NOMO-1 treated with DMSO at 0.1 percent for 48 hours (cell line): Measurements from ENCODE around the gene RABEP2.
"Not testable (repeated sequence)": the region's sequence is repeated elsewhere in the genome, so short reads cannot be mapped to it uniquely, and the experiment has no call there.

Experiments
- DNase-seq: peaks from one replicate; lab custom pipeline; 2025; ENCODE audit not compliant: unreplicated experiment; lab: John Stamatoyannopoulos, UW

The RABEP2 gene

DNA sequence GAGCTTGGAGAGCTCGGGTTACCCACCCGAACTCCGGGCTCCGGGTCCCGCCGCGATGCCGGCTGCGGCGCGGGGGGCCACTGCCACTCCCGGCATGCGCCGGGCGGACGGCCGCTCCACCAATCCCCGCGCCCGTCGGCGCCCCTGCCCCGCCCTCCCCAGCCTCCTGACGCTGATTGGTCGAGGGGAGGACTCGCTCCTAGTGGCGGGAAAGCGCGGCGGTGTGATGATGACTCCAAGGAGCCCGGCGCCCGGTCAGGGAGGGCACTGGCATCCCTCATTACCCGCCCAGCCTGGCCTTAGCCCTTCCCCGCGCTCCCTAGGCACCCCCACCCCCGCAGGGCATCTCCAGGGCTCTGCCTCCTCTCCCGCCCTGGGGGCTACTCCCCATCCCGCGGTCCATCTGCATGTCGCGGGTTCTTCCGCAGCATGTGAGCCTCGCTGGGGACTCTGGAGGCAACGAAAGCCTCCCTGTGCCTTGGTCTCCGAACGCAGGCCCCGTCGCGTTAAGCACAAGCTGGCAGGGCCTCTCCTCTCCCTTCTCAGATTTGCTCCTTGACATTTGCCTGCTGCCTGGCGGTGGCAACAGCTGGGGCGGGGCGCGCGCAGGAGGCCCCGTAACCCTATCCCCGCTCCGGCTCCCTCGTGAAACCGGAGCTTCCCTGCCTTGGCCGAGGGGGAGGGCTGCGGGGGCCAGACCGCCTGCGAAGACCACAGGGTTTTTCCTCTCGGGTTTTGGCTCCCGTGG is 45.0 kb downstream of the RABEP2 start:
- peak; percentile 81 for DNase-seq

GRCh38 chr16:28879261-28879840 is 45.7 kb downstream of the RABEP2 start:
- DNase-seq: no peak

GRCh38 chr16:28878083-28878926 is 46.7 kb downstream of the RABEP2 start, which contains the start of gene ATP2A1:
Gene ATP2A1, plus strand, starts transcription at chr16:28878488. Its CDS starts 184 bp downstream, at chr16:28878672.
- DNase-seq: no peak

- no peak for DNase-seq
Observed at GRCh38 chr16:28877655-28878000, 47.4 kb downstream of the RABEP2 start.

GRCh38 chr16:28876973-28877654 is 47.9 kb downstream of the RABEP2 start:
- no peak for DNase-seq

DNA sequence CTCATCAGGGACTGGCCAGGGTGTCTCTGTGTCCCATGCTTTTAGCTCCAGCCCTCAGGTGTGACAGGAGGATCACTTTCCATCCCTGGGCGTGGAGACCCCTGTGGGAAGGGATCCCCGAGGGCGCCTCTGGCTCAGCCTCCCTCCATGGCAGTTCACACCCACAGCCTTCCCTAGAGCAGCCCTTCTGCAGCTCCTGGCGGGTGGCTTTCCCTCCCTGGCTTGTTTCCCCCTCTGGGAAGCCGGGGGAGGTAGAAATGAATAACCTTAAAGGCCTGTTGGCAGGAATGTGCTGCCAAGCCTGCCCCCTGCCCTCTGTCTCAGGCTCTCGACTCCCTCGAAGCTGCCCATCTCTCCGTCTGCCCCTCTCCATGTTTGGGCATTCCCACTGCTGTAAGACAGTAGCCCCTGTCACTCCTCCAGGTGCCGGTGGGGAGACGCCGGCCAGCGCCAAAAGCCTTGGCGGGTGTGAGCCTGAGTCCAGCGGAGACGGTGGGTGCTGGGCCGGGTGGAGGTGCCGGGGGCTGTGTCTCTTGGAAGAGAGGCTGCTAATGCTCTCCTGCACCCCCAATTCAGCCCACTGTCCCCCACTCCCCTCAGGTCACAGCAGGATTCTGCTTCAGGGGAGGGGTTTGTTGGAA is 48.9 kb downstream of the RABEP2 start:
- DNase-seq: no peak

DNA sequence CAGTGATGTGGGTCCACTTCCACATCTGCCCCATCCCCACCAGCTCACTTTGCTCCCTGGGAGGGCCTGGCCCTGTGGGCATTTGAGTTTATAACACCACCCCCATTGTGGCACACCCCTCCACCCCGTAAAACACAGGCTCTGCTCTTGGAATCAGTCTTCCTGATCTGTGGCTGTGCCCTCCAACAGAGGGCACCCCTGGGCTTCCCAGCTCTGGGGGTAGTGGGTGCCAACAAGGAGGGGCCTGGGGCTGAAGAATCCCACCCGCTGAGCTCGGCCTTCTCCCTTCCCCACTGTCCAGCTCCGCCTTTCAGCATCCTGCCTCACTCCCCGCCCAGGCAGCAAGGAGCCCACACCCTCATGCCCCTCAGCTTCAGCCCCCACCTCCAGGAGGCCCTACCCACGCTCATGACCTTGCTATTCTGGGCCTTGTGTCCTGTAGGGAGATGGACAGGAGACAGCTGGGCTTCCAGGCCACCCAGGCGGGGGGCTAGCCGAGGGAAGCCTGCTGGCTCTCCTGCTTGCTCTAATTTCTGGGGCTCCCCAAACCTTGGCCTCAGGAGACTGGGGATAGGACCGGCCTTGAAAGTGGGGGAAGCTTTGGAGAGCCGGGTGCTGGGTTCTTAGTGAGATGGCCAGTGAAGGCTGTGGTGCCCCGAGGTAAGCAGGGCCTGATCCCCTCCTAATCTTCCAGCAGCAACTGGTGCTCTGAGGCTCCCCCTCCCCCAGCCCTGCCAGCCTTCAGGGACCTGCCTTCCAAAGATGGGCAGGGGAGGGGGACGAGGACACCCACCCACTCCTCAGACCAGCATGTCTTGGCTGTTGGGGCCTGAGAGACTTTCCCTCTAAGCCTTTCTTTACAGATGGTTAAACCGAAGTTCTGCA is 49.7 kb downstream of the RABEP2 start:
- DNase-seq: no peak

GRCh38 chr16:28874406-28874805 is 50.6 kb downstream of the RABEP2 start:
- DNase-seq: no peak

DNA sequence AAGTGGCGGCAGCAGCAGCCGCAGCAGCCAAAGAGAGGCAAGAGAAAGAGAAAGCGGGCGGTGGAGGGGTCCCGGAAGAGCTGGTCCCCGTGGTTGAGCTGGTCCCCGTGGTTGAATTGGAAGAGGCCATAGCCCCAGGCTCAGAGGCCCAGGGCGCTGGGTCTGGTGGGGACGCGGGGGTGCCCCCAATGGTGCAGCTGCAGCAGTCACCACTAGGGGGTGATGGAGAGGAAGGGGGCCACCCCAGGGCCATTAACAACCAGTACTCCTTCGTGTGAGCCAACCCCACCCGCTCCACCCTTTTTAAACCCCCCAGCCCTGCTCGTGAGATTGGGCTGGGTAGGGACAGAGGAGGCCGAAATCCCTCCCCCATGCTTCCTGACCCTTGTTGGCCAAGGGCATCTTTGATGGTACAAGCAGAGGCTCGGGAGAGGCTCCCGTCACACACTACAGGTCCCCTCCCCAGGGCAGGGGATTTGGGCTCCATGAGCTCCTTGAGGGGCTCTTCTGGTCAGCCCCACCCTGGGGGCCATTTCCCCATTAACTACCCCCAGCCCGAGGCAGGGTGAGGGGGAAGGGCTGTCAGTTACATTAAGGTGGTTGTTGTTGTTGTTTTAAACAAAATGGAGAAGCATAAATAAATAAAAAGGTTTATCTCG is 51.4 kb downstream of the RABEP2 start:
- DNase-seq: peak; percentile 5

DNA sequence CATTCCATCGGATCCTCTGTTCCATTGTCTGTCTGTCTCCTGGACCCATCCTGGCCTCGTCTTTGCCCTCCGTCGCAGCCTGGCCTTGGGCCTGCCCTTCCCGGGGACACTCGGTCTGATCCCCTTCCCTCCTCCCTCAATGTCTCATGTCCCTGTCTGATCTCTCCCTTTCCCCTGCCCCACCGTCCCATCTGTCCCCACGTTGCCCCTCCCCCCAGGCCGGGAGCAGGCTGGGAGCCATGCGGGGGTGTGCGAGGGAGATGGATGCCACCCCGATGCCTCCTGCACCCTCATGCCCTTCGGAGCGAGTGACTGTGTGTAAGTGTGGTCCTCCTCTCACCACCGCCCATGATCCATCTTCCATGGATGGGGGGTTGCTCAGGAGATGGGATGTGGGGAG is 52.1 kb downstream of the RABEP2 start:
- DNase-seq: no peak

DNA sequence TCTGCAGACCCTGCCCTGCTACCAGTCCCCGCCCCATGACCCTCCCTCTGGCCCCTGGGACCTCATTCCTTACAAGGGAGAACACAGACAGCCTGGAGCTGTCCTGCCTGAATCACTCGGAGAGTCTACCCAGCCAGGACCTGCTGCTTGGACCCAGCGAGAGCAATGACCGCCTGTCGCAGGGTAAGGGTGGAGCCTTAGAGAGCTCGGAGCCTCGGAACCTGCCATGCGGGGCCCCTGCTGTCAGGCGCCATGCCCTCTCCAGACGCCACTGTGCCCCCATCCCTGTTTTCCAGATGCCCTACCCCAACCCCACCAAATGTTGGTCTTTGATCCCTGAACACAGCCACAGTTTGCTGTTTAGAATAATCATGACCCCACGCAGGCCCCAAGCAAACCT is 55.8 kb downstream of the RABEP2 start:
- DNase-seq: no peak

GRCh38 chr16:28867646-28868045 is 57.4 kb downstream of the RABEP2 start:
- DNase-seq: not testable (repeated sequence)

DNA sequence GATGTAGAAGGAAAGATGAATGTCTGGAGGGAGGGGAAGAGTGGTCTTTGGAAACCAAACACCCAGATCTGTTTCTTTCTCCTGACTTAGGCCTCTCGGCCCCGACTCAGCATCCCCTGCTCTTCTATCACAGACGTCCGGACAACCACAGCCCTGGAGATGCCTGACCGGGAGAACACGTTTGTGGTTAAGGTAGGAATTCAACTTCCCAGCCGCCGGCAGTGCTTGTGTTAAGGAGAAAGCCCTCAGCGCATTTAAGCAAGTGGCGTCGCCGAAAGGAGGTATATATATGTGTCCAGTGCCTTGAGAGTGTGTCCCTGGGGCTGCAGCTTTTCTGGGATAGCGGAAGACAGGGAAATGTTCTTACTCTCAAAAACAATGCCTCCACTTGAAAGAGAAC is 57.8 kb downstream of the RABEP2 start:
- DNase-seq: no peak

- no peak for DNase-seq
Observed at GRCh38 chr16:28866454-28866804, 58.6 kb downstream of the RABEP2 start.

DNA sequence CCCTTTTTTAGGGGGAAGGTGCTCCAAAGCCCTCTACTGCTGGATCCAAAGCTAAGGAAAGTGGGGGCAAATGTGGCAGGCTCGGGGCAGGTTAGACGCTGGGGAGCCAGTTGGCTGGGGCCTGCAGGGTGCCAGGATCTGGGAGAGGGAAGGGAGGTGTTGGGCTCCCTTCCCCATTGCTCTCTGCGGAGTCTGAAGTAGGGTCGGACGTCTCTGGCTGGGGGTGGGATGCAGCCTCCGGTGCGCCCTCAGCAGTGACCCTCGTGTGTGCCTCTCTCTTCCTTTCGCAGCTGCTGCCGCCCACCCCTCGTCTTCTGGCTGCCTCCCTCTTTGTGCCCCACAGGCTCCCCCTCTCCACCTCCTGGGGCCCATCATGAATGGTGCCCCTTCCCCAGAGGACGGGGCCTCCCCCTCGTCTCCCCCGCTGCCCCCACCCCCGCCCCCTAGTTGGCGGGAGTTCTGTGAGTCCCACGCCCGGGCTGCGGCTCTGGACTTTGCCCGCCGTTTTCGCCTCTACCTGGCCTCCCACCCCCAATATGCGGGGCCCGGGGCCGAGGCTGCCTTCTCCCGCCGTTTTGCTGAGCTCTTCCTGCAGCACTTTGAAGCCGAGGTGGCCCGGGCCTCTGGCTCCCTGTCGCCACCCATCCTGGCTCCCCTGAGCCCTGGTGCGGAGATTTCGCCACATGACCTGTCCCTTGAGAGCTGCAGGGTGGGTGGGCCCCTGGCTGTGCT is 59.1 kb downstream of the RABEP2 start:
- DNase-seq: no peak

DNA sequence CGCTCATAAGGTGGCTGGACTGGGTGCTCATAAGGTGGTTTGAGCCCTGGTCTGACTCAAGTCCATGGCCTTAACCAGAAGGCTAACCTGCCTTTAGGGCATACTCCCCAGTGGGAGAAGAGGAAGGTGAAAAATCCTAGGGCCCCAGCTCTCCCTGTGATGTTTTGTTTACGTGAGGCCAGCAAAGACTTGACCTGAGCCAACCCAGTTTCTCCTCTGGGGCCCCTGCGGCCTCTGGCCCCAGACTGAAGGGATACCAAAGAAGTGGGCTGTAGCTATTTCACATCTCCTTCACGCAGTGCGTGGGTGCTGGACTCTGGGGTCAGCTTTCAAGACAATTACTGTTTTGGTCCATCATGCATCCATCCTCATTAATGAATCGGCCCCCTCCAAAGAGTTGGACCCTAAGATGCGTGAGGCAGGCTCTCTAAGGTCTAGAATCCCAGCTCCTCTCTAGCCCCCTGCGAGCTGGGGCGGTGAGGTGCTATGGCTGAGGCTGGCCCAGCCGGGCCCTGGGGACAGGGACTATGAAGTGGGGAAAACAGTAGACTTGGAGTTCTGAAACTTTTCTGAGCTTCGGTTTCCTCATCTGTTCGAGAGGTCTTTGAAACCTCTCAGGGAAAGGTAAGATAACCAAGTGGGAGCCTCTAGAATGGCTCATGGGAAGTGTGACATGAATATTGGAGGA is 59.9 kb downstream of the RABEP2 start:
- no peak for DNase-seq

DNA sequence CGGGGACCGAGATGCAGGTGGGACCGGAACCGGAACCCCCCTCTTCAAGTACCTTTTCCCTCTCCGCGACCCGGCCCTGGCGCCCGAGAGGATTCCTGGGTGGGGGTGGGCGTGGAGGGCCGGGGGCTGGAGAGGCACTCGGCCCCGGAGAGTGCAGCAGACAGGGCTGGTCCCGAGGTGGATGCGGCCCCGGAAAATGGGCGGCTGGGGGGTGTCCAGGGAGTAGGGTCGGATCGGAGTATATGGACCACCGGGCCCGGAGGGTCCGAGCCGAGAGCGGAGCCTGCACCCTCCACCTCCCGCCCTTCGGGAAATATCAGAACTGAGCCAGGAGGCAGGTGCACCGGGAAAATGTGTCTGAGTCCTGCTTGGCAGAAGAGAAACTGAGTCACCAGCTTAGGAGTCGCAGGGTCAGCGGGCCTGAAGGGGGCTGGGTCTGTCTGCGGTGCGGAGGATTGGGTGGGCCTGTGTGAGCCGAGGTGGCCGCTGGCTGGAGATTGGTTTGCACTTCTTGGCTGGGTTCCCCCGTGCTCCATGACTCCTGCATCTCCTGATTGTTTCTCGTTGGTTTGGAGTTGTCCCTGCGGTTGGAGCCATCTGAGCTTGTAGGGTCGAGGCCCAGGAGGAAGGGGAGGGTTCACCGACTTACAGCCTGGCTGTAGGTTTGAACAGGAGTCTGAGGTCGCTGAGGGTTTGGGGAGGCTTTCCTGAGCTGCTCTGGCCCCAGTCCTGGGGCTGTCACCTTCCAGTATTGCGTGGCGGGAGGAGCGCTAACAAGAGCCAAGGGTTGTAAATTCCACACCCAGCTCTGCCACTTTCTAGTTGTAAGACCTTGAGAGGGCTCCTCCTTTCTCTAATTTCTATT is 60.9 kb downstream of the RABEP2 start:
- no peak for DNase-seq
